IMR-90 (cell line): ENCODE data around the gene CD79B. TPM values are rescaled to one million over a fixed set of nuclear protein-coding genes. Genes with fewer than 3 reads are reported as not detected.

Experiments
- ATAC-seq: fragments of 200-7000 bp; cut with Tn5 transposase; 2 replicates; pipeline ENCODE4 v1.9.1; 2020; ENCODE audit warnings: low read depth, mild to moderate bottlenecking, moderate library complexity
- BruUV-seq: library from RNA; stranded (reverse); fragments of 400-500 nt; replicated peaks from 2 replicates; lab custom pipeline; 2021; lab: Mats Ljungman, UMichigan
- CTCF ChIA-PET: fragments of 300-600 bp; formaldehyde crosslinking; extraction: SDS; loops from one replicate; lab custom pipeline; 2021; ENCODE audit warnings: antibody characterized with exemption; lab: Yijun Ruan, JAX
- POLR2A ChIA-PET: fragments of 300-600 bp; sonication (Branson Sonifier 250); formaldehyde crosslinking; loops from one replicate; lab custom pipeline; 2022; ENCODE audit warnings: antibody characterized with exemption; ENCODE audit not compliant: unreplicated experiment; lab: Charles Lee
- DNase-seq: peaks from one replicate; pipeline ENCODE4 v3.0.0; 2013
- H2AFZ ChIP-seq: replicated peaks from 2 replicates; pipeline ENCODE3; 2013; ENCODE audit warnings: low read length, mild to moderate bottlenecking; ENCODE audit not compliant: poor library complexity
- H2AK5ac ChIP-seq: 2 replicates; pipeline ENCODE4 v1.6.1; 2013; ENCODE audit warnings: low read depth, low read length, inconsistent platforms
- H2AK9ac ChIP-seq: replicated peaks from 2 replicates; pipeline ENCODE3; 2013; ENCODE audit warnings: mild to moderate bottlenecking, low read depth, low read length, moderate library complexity; ENCODE audit not compliant: poor library complexity
- H2BK120ac ChIP-seq: 2 replicates; pipeline ENCODE4 v1.6.1; 2013; ENCODE audit warnings: low read depth, low read length, inconsistent platforms
- H2BK15ac ChIP-seq: 3 replicates; pipeline ENCODE4 v1.6.1; 2013; ENCODE audit warnings: low read depth, low read length, inconsistent platforms
- H2BK20ac ChIP-seq: 2 replicates; pipeline ENCODE4 v1.6.1; 2013; ENCODE audit warnings: low read depth, mild to moderate bottlenecking, inconsistent platforms, low read length, moderate library complexity
- H2BK5ac ChIP-seq: 2 replicates; pipeline ENCODE4 v1.6.1; 2013; ENCODE audit warnings: mild to moderate bottlenecking, low read depth, low read length, inconsistent platforms; ENCODE audit not compliant: poor library complexity, severe bottlenecking
- H3K14ac ChIP-seq: replicated peaks from 2 replicates; pipeline ENCODE4 v1.6.1; 2013; ENCODE audit warnings: low read depth, low read length, inconsistent platforms
- H3K18ac ChIP-seq: 2 replicates; pipeline ENCODE4 v1.6.1; 2013; ENCODE audit warnings: low read depth, low read length, control low read depth
- H3K23ac ChIP-seq: 2 replicates; pipeline ENCODE4 v1.6.1; 2013; ENCODE audit warnings: low read depth, low read length, inconsistent platforms
- H3K27ac ChIP-seq: 2 replicates; pipeline ENCODE4 v1.5.1; 2013; ENCODE audit warnings: mild to moderate bottlenecking, control low read depth, low read length; ENCODE audit not compliant: insufficient read depth
- H3K27me3 ChIP-seq: 2 replicates; pipeline ENCODE4 v1.6.1; 2013; ENCODE audit warnings: low read length; ENCODE audit not compliant: control insufficient read depth, insufficient read depth
- H3K36me3 ChIP-seq: 2 replicates; pipeline ENCODE4 v1.6.1; 2013; ENCODE audit warnings: low read length, mixed read lengths; ENCODE audit not compliant: control insufficient read depth, insufficient read depth
- H3K4ac ChIP-seq: 2 replicates; pipeline ENCODE4 v1.6.1; 2013; ENCODE audit warnings: low read depth, low read length, inconsistent platforms
- H3K4me1 ChIP-seq: 2 replicates; pipeline ENCODE4 v1.6.1; 2013; ENCODE audit warnings: low read length, mixed read lengths; ENCODE audit not compliant: control insufficient read depth, insufficient read depth
- H3K4me2 ChIP-seq: 2 replicates; pipeline ENCODE4 v1.6.1; 2013; ENCODE audit warnings: low read depth, mild to moderate bottlenecking, control low read depth, low read length, moderate library complexity
- H3K4me3 ChIP-seq: 2 replicates; pipeline ENCODE4 v1.5.1; 2013; ENCODE audit warnings: low read depth, mild to moderate bottlenecking, control low read depth, low read length, moderate library complexity; ENCODE audit not compliant: insufficient read depth
- H3K56ac ChIP-seq: 2 replicates; pipeline ENCODE4 v1.6.1; 2013; ENCODE audit warnings: low read length, inconsistent platforms; ENCODE audit not compliant: insufficient read depth; ENCODE audit errors: extremely low read depth
- H3K79me1 ChIP-seq, 2 experiments: 2 replicates each; pipeline ENCODE4 v1.6.1; 2013; ENCODE audit warnings: low read length in 2 of 2, inconsistent platforms in 1 of 2, low read depth in 1 of 2
- H3K9ac ChIP-seq: 2 replicates; pipeline ENCODE4 v1.6.1; 2013; ENCODE audit warnings: low read depth, low read length, control low read depth
- H3K9me1 ChIP-seq: 2 replicates; pipeline ENCODE4 v1.6.1; 2013; ENCODE audit warnings: low read length, inconsistent platforms; ENCODE audit not compliant: insufficient read depth
- H3K9me3 ChIP-seq: 2 replicates; pipeline ENCODE4 v1.6.1; 2013; ENCODE audit warnings: low read length; ENCODE audit not compliant: control insufficient read depth, insufficient read depth
- H4K20me1 ChIP-seq: 2 replicates; pipeline ENCODE4 v1.6.1; 2013; ENCODE audit warnings: low read length, inconsistent platforms; ENCODE audit not compliant: insufficient read depth
- H4K5ac ChIP-seq: 2 replicates; pipeline ENCODE4 v1.6.1; 2013; ENCODE audit warnings: mild to moderate bottlenecking, low read depth, low read length, control low read depth
- H4K8ac ChIP-seq, 2 experiments: 2 replicates each; pipeline ENCODE4 v1.6.1; 2013; ENCODE audit warnings: low read depth in 2 of 2, low read length in 2 of 2, control low read depth in 1 of 2, inconsistent platforms in 1 of 2
- H4K91ac ChIP-seq: 2 replicates; pipeline ENCODE4 v1.6.1; 2013; ENCODE audit warnings: low read depth, low read length, inconsistent platforms; ENCODE audit not compliant: insufficient read depth
- BHLHE40 ChIP-seq: fragments of 150-350 bp; IDR thresholded peaks from 2 replicates; pipeline ENCODE4 v1.6.1; 2016; ENCODE audit warnings: mild to moderate bottlenecking, low read depth, low read length
- CEBPB ChIP-seq: IDR thresholded peaks from 2 replicates; pipeline ENCODE4 v1.6.1; 2012; ENCODE audit warnings: low read depth, low read length, improper control_type of control experiment
- CHD1 ChIP-seq: IDR thresholded peaks from 2 replicates; pipeline ENCODE4 v1.6.1; 2012; ENCODE audit warnings: low read depth, low read length, improper control_type of control experiment
- CTCF ChIP-seq: conservative IDR thresholded peaks from 2 replicates; pipeline ENCODE4 v1.5.1; 2012; ENCODE audit warnings: mild to moderate bottlenecking, low read depth, low read length, improper control_type of control experiment
- ELK1 ChIP-seq: fragments of 150-350 bp; IDR thresholded peaks from 2 replicates; pipeline ENCODE4 v1.6.1; 2016; ENCODE audit warnings: low read depth, mild to moderate bottlenecking, low read length, moderate library complexity, borderline replicate concordance
- FOS ChIP-seq: fragments of 150-350 bp; IDR thresholded peaks from 2 replicates; pipeline ENCODE4 v1.6.1; 2016; ENCODE audit warnings: low read depth, low read length
- MAFK ChIP-seq: IDR thresholded peaks from 2 replicates; pipeline ENCODE4 v1.6.1; 2012; ENCODE audit warnings: low read depth, low read length, improper control_type of control experiment
- MAZ ChIP-seq: IDR thresholded peaks from 2 replicates; pipeline ENCODE4 v1.6.1; 2012; ENCODE audit warnings: low read depth, mild to moderate bottlenecking, low read length, improper control_type of control experiment, moderate library complexity, borderline replicate concordance
- MXI1 ChIP-seq: IDR thresholded peaks from 2 replicates; pipeline ENCODE4 v1.6.1; 2012; ENCODE audit warnings: low read depth, mild to moderate bottlenecking, low read length, moderate library complexity, borderline replicate concordance
- NFE2L2 ChIP-seq: fragments of 150-350 bp; IDR thresholded peaks from 2 replicates; pipeline ENCODE4 v1.6.1; 2016; ENCODE audit warnings: low read depth, mild to moderate bottlenecking, low read length
- POLR2A ChIP-seq: IDR thresholded peaks from 2 replicates; pipeline ENCODE4 v1.6.1; 2012; ENCODE audit warnings: mild to moderate bottlenecking, low read depth, low read length
- RAD21 ChIP-seq: IDR thresholded peaks from 2 replicates; pipeline ENCODE4 v1.6.1; 2012; ENCODE audit warnings: low read length, improper control_type of control experiment
- RCOR1 ChIP-seq: IDR thresholded peaks from 2 replicates; pipeline ENCODE4 v1.6.1; 2012; ENCODE audit warnings: mild to moderate bottlenecking, low read length, improper control_type of control experiment; ENCODE audit not compliant: insufficient replicate concordance
- RFX5 ChIP-seq: IDR thresholded peaks from 2 replicates; pipeline ENCODE4 v1.8.0; 2012; ENCODE audit warnings: low read depth, mild to moderate bottlenecking, low read length, moderate library complexity
- SMC3 ChIP-seq: fragments of 150-350 bp; IDR thresholded peaks from 2 replicates; pipeline ENCODE4 v1.6.1; 2016; ENCODE audit warnings: low read depth, mild to moderate bottlenecking, antibody characterized with exemption, low read length, moderate library complexity
- USF2 ChIP-seq: fragments of 150-350 bp; IDR thresholded peaks from 2 replicates; pipeline ENCODE4 v1.6.1; 2017; ENCODE audit warnings: mild to moderate bottlenecking, antibody characterized with exemption, low read length, low read depth
- WGBS, 2 experiments: methylation state at CpG; one replicate each; pipeline versions ENCODE4 v1.1.5 to v1.1.7; 2013; ENCODE audit warnings: missing lambda C conversion rate in 2 of 2; ENCODE audit not compliant: insufficient read length in 1 of 2; ENCODE audit errors: extremely low coverage in 2 of 2; 5-methylcytosine and 5-hydroxymethylcytosine counted together
- dilution Hi-C: fragments of 300-500 bp; cut with HindIII; formaldehyde crosslinking; loops from one replicate; pipeline ENCODE4 v1.14.3; 2018; ENCODE audit warnings: low sequenced_read_pairs; ENCODE audit not compliant: unreplicated experiment
- in situ Hi-C: fragments of 300-500 bp; cut with MboI; formaldehyde crosslinking; loops from 3 replicates; pipeline ENCODE4 v1.14.3; 2019; ENCODE audit warnings: low sequenced_read_pairs, inconsistent platforms, mixed read lengths
- intact Hi-C: fragments of 100-400 bp; cut with micrococcal nuclease; formaldehyde crosslinking; loops from 2 replicates; pipeline ENCODE4 v1.10.0; 2022
- polyA plus RNA-seq, 3 experiments: library from polyadenylated mRNA; depleted of rRNA; stranded (reverse); fragments of >200 nt; gene quantifications; 2 replicates each; pipeline ENCODE4 v1.2.3, GENCODE V29; 2012; ENCODE audit warnings: low replicate concordance in 1 of 3
- total RNA-seq: library from RNA; depleted of rRNA; stranded (reverse); fragments of >200 nt; gene quantifications from 2 replicates; pipeline ENCODE4 v1.2.3, GENCODE V29; 2012

Gene CD79B
- total and polyA plus RNA-seq, 2 of the 4 experiments (the other 2 are of a cell fraction) = not detected

- Histone ChIP-seq H2AK5ac (no peak overlapping the region), H3K14ac (no peak overlapping the region), H3K27ac (no peak overlapping the region), H4K5ac (no peak overlapping the region), H3K18ac (no peak overlapping the region), H4K20me1 (no peaks in the 10 kb centered on the region), H2AFZ (no peak overlapping the region), H2AK9ac (no peak overlapping the region), H3K56ac (no peak overlapping the region), H3K9ac (no peak overlapping the region), H2BK5ac (no peak overlapping the region), H4K91ac (no peak overlapping the region), H4K8ac (no peak overlapping the region), H3K4me1 (no peaks in the 10 kb centered on the region), H3K4me3 (no peak overlapping the region), H3K4ac (no peak overlapping the region), H3K36me3 (no peaks in the 10 kb centered on the region), H3K27me3 (peaks cover 22% of the 10 kb centered on the region), H3K9me1 (no peaks in the 10 kb centered on the region), H3K9me3 (no peaks in the 10 kb centered on the region), H2BK120ac (no peak overlapping the region), H2BK15ac (no peak overlapping the region), H3K79me1 (no peaks in the 10 kb centered on the region), H2BK20ac (no peak overlapping the region), H3K4me2 (no peak overlapping the region), H3K23ac (no peak overlapping the region)
- no TSS peak for BruUV-seq
- POLR2A ChIA-PET = no interaction called here
- CTCF ChIA-PET = no interaction called here
- TF ChIP-seq CTCF = no peak
- TF ChIP-seq MAFK = no peak
- no peak for TF ChIP-seq CEBPB
- no peak for TF ChIP-seq SMC3
- TF ChIP-seq MXI1 = no peak
- TF ChIP-seq USF2 = no peak
- no peak for TF ChIP-seq FOS
- TF ChIP-seq POLR2A = no peak
- TF ChIP-seq RAD21 = no peak
- TF ChIP-seq BHLHE40 = no peak
- no peak for TF ChIP-seq ELK1
- no peak for TF ChIP-seq RFX5
- TF ChIP-seq NFE2L2 = no peak
- TF ChIP-seq CHD1 = no peak
- no peak for TF ChIP-seq MAZ
- TF ChIP-seq RCOR1 = no peak
- ATAC-seq (no peak), DNase-seq (no peak)
- dilution Hi-C loops (no loop called here), in situ Hi-C loops (no loop called here), intact Hi-C loops (no loop called here)
- WGBS, 2 experiments = 82% methylated on average over 6 of the region's 9 CpGs; no CpG with 5 or more reads in 1 of the 2 experiments
Measured at GRCh38 chr17:63948521-63948920, 16.4 kb upstream of the CD79B start.
